Measurements from ENCODE around the gene HIF1A. TPM values are rescaled to one million over a fixed set of nuclear protein-coding genes. Genes with fewer than 3 reads are reported as not detected.

The HIF1A gene
- total and polyA plus RNA-seq, 10 donors = 34.6 to 312 (median 191) TPM

DNA sequence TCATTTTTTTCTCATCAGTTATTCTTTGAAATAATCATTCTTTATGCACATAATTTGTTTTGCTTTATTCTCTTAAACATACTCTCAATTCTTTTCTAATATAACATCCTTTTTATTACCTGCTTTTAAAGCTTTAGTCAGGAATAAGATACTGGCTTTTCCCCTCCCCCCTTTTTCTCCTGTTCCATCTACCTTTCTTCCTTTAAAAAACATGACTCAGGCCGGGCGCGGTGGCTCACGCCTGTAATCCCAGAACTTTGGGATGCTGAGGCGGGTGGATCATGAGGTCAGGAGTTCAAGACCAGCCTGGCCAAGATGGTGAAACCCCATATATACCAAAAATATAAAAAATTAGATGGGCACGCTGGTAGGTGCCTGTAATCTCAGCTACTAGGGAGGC is 25.4 kb downstream of the HIF1A start:
- 72 to 80% (median 75%) methylated on average over 6 of the region's 6 CpGs for WGBS, 5 donors
- H3K27ac ChIP-seq = peak overlapping the region in 7 of 8 donors; percentile 56 to 81 (median 68)
- intact Hi-C loops (cut with DNase I; ENCODE audit: low total_unique reads) = loop anchor here (10.0 kb wide), 1 partner anchor 256 kb away; no protein-coding TSS in a partner anchor
- DNase-seq = no peak
- TF ChIP-seq, protein P1, sequence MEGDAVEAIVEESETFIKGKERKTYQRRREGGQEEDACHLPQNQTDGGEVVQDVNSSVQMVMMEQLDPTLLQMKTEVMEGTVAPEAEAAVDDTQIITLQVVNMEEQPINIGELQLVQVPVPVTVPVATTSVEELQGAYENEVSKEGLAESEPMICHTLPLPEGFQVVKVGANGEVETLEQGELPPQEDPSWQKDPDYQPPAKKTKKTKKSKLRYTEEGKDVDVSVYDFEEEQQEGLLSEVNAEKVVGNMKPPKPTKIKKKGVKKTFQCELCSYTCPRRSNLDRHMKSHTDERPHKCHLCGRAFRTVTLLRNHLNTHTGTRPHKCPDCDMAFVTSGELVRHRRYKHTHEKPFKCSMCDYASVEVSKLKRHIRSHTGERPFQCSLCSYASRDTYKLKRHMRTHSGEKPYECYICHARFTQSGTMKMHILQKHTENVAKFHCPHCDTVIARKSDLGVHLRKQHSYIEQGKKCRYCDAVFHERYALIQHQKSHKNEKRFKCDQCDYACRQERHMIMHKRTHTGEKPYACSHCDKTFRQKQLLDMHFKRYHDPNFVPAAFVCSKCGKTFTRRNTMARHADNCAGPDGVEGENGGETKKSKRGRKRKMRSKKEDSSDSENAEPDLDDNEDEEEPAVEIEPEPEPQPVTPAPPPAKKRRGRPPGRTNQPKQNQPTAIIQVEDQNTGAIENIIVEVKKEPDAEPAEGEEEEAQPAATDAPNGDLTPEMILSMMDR (IDR thresholded peaks at IDR 0.05 in 8 of 11, conservative IDR thresholded peaks at IDR 0.05 in 3 of 11) = no peak
- peak in 1 of 3 donors; percentile 27 for TF ChIP-seq POLR2AphosphoS5 (IDR thresholded peaks at IDR 0.05)
- TF ChIP-seq POLR2A (IDR thresholded peaks at IDR 0.05) = no peak
- no peaks in the 10 kb centered on the region for H3K27me3 ChIP-seq (replicated peaks in 1 of 7)
- H3K4me3 ChIP-seq = no peak overlapping the region
- peaks cover 46 to 97% (median 59%) of the 10 kb centered on the region in 6 donors for H3K4me1 ChIP-seq
- H3K9me3 ChIP-seq = no peaks in the 10 kb centered on the region
- H3K36me3 ChIP-seq = peaks cover 0 to 51% (median 35%) of the 10 kb centered on the region in 6 donors

DNA sequence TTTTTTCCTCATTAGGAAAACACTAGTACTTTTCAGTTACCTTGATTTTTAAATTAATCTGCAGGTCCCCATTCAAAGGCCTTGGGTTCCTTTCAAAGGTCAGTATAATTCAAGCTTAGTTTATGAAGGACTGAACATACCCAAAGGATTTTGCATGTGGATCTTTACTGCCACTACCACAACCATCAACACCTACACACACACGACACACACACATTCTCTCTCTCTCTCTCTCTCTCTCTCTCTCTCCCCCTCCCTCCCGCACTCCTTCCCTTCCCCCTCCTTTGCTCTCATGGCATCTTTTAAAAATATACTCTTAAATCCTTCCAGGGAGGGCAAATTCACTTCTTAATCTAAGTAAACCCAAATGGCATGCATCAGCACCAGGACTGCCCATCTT is 28.8 kb downstream of the HIF1A start:
- H3K36me3 ChIP-seq = peaks cover 0 to 85% (median 60%) of the 10 kb centered on the region in 6 donors
- DNase-seq = no peak
- 72 to 90% (median 78%) methylated on average over 2 of the region's 2 CpGs for WGBS, 5 donors
- H3K4me1 ChIP-seq = peaks cover 14 to 94% (median 37%) of the 10 kb centered on the region in 6 donors
- H3K27ac ChIP-seq = peak overlapping the region in 2 of 8 donors; percentile 37 to 39
- no peaks in the 10 kb centered on the region for H3K9me3 ChIP-seq
- no peak overlapping the region for H3K4me3 ChIP-seq
- intact Hi-C loops (cut with DNase I; ENCODE audit: low total_unique reads) = loop anchor here (10.0 kb wide), 1 partner anchor 259 kb away; no protein-coding TSS in a partner anchor
- no peaks in the 10 kb centered on the region for H3K27me3 ChIP-seq (replicated peaks in 1 of 7)
- TF ChIP-seq POLR2AphosphoS5 (IDR thresholded peaks at IDR 0.05) (no peak), POLR2A (IDR thresholded peaks at IDR 0.05) (no peak)
- TF ChIP-seq, protein P1 (IDR thresholded peaks at IDR 0.05 in 8 of 11, conservative IDR thresholded peaks at IDR 0.05 in 3 of 11) = no peak

GRCh38 chr14:61726778-61727658 is 31.7 kb downstream of the HIF1A start:
- no peak overlapping the region for H3K4me3 ChIP-seq
- H3K27me3 ChIP-seq (replicated peaks in 1 of 7) = no peaks in the 10 kb centered on the region
- peaks cover 0 to 100% (median 76%) of the 10 kb centered on the region in 6 donors for H3K36me3 ChIP-seq
- no peak for TF ChIP-seq POLR2A (IDR thresholded peaks at IDR 0.05)
- TF ChIP-seq, protein P1 (IDR thresholded peaks at IDR 0.05 in 8 of 11, conservative IDR thresholded peaks at IDR 0.05 in 3 of 11) = no peak
- TF ChIP-seq POLR2AphosphoS5 (IDR thresholded peaks at IDR 0.05) = no peak
- H3K4me1 ChIP-seq = peaks cover 0 to 88% (median 26%) of the 10 kb centered on the region in 6 donors
- intact Hi-C loops (cut with DNase I; ENCODE audit: low total_unique reads) = loop anchor here (10.0 kb wide), 1 partner anchor 262 kb away; no protein-coding TSS in a partner anchor
- peak overlapping the region in 3 of 8 donors; percentile 9 to 33 (median 19) for H3K27ac ChIP-seq
- 72 to 80% (median 77%) methylated on average over 7 of the region's 7 CpGs for WGBS, 5 donors
- H3K9me3 ChIP-seq = no peaks in the 10 kb centered on the region
- no peak for DNase-seq

Measured in spleen (tissue), 11 donors.